ENCODE data around the gene OR1B1.

- TF ChIP-seq EP300 (IDR thresholded peaks at IDR 0.05; ENCODE audit: borderline replicate concordance) (no peak), NFIC (IDR thresholded peaks at IDR 0.05) (no peak), RAD21 (IDR thresholded peaks at IDR 0.05; ENCODE audit: low read depth) (no peak), YY1 (IDR thresholded peaks at IDR 0.05; ENCODE audit: low read depth) (no peak), REST (IDR thresholded peaks at IDR 0.05; ENCODE audit: low read depth) (peak; percentile 88), USF1 (IDR thresholded peaks at IDR 0.05) (no peak), TAF1 (IDR thresholded peaks at IDR 0.05; ENCODE audit: low read depth) (no peak), EGR1 (IDR thresholded peaks at IDR 0.05) (no peak), CREB1 (IDR thresholded peaks at IDR 0.05; ENCODE audit: low read depth) (no peak), CEBPB (IDR thresholded peaks at IDR 0.05) (no peak)
Observed at GRCh38 chr9:122642226-122642625, 15.2 kb downstream of the OR1B1 start.

All from Ishikawa (cell line).